Activated T-helper 1 cell treated with anti-CD3 and anti-CD28 coated beads, Interleukin-2, amount 50 U/mL, for 16 hours (primary cell): ENCODE results near the gene SCGB1C1.

Experiments used
- DNase-seq, 2 donors: peaks; one replicate each; pipeline ENCODE4 v3.0.0-alpha.2; 2020; ENCODE audit warnings: low read depth in 1 of 2, low spot score in 1 of 2

The SCGB1C1 gene

GRCh38 chr11:205221-206001 lies 12.5 kb downstream of the SCGB1C1 start:
- DNase-seq = no peak

- no peak for DNase-seq
Observed at GRCh38 chr11:206002-206384, 13.1 kb downstream of the SCGB1C1 start.

GRCh38 chr11:206526-207207 lies 13.8 kb downstream of the SCGB1C1 start:
- no peak for DNase-seq

- DNase-seq = peak; percentile 90 to 96
Observed at GRCh38 chr11:207208-207862, 14.5 kb downstream of the SCGB1C1 start, which contains the start of the genes BET1L and RIC8A. Gene BET1L, minus strand, starts transcription at chr11:207399. Its CDS starts 78 bp downstream, at chr11:207321. Gene RIC8A, plus strand, starts transcription at chr11:207708. Its CDS starts 1,147 bp downstream, at chr11:208855.

GRCh38 chr11:207863-208180 lies 14.9 kb downstream of the SCGB1C1 start:
- no peak for DNase-seq

DNA sequence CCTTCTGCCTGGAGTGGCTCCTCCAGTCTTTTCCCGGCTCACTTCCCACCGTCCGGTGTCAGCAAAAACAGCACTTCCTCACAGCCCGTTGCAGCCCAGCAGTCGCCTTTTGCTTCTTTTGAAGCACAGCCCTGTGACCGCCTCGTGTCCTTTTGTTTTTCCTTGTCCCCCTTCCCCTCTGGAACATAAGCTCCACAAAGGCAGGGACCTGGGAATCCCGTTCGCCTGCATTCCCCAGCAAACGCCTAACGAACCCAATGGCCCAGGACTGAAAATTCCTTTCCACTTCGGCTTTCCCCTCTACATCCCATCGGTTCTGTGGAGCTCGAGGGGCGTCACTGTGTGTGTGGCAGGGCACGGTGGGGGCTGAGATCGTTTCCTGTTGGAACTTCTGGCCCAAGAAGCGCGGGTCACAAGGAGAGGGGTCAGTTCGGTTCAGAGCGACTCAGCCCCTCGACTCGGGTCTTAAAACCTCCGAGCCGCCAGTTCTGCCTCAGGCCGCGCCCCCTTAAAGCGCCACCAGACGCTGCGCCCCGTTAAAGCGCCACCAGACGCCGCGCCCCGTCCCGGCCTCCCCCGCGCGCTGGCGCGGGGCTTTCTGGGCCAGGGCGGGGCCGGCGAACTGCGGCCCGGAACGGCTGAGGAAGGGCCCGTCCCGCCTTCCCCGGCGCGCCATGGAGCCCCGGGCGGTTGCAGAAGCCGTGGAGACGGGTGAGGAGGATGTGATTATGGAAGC lies 15.5 kb downstream of the SCGB1C1 start:
- DNase-seq = peak; percentile 62 to 74

GRCh38 chr11:208917-209260 lies 16.0 kb downstream of the SCGB1C1 start:
- no peak for DNase-seq

- no peak for DNase-seq
Observed at GRCh38 chr11:209275-210121, 16.6 kb downstream of the SCGB1C1 start.

DNA sequence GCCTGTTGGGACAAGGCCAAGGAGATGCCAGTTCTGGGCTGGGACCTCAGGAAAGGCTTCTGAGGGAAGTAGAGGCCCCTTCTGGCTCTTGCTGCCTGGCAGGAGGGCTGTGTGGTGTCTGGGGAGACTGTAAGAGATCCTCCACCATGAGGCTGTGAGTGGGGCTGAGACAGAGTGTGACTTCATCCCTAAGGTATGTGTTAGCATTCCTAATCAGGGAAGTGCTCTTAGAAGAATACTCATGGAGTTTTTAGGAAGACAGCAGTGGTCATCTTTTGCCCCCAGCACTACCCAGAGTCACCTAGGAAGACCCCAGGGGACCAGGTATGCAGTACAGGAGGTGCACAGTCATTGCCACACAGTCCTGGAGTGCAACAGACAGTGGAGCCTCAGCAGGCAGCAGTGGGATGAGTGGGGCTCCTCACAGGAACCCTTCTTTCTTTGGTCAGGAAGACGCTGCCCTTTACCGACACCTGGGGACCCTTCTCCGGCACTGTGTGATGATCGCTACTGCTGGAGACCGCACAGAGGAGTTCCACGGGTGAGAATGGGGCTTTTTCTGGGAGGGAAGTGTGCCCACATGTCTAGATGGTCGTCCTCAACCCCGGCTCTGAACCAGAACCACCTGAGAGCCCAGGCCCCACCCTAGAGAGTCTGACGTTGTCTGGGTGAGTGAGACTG lies 17.4 kb downstream of the SCGB1C1 start:
- no peak for DNase-seq

GRCh38 chr11:210803-211180 lies 17.9 kb downstream of the SCGB1C1 start:
- no peak for DNase-seq

DNA sequence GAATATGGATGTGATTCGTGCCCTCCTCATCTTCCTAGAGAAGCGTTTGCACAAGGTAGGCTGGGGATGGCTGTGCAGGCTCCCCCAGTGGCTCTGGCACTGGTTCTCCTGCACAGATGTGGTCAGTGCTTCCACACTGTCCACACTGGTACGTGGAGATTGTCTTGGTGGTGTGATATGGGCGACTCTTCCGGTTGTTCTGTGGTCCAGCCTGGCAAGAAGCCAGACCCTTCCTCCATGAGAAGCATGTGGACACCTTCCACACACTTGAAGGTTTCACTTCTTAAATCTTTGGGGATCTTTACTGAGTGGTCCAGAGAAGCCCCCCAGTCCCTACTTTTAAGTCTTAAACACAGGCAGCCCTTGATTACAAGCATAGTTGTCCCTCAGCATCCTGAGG lies 18.4 kb downstream of the SCGB1C1 start:
- DNase-seq = no peak

- no peak for DNase-seq
Observed at GRCh38 chr11:211741-212140, 18.9 kb downstream of the SCGB1C1 start.

DNA sequence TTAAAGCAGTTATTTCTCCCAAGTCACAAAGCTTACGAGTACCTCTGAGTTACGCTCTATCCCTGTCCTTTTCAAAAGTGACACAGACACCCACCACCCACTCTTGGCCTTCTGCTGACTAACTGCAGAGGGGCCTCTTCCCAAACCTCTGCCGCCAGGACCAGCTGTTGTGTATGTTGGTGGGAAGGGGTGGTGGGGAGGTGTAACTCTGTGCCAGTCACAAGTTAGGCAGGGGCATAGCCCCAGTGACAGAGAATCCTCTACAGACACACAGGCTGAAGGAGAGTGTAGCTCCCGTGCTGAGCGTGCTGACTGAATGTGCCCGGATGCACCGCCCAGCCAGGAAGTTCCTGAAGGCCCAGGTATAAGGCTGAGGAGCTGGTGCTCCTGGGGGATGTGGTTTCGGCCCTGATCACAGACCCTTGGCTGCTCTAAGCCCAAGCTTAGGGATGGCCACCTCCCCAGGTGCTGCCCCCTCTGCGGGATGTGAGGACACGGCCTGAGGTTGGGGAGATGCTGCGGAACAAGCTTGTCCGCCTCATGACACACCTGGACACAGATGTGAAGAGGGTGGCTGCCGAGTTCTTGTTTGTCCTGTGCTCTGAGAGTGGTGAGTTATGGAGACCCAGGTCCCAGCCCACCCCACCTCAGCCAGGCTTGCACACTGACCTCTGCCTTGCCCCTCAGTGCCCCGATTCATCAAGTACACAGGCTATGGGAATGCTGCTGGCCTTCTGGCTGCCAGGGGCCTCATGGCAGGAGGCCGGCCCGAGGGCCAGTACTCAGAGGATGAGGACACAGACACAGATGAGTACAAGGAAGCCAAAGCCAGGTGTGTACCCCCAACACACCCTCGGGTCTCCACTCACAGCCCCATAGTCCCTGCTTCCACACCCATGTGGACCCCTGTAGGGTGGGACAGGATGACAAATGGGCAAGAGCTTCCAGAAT lies 19.5 kb downstream of the SCGB1C1 start:
- no peak for DNase-seq

GRCh38 chr11:213111-213510 lies 20.2 kb downstream of the SCGB1C1 start:
- no peak for DNase-seq

DNA sequence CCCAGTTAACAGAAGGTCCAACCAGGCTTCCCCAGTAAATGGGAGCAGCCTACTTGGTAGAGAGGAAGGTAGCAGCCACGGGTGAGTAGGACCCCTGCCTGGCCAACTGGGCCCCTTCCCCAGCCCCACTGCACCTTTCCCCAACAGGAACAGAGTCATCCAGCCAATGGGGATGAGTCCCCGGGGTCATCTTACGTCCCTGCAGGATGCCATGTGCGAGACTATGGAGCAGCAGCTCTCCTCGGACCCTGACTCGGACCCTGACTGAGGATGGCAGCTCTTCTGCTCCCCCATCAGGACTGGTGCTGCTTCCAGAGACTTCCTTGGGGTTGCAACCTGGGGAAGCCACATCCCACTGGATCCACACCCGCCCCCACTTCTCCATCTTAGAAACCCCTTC lies 21.2 kb downstream of the SCGB1C1 start:
- DNase-seq = no peak

- DNase-seq = no peak
Observed at GRCh38 chr11:215581-216037, 22.7 kb downstream of the SCGB1C1 start.

DNA sequence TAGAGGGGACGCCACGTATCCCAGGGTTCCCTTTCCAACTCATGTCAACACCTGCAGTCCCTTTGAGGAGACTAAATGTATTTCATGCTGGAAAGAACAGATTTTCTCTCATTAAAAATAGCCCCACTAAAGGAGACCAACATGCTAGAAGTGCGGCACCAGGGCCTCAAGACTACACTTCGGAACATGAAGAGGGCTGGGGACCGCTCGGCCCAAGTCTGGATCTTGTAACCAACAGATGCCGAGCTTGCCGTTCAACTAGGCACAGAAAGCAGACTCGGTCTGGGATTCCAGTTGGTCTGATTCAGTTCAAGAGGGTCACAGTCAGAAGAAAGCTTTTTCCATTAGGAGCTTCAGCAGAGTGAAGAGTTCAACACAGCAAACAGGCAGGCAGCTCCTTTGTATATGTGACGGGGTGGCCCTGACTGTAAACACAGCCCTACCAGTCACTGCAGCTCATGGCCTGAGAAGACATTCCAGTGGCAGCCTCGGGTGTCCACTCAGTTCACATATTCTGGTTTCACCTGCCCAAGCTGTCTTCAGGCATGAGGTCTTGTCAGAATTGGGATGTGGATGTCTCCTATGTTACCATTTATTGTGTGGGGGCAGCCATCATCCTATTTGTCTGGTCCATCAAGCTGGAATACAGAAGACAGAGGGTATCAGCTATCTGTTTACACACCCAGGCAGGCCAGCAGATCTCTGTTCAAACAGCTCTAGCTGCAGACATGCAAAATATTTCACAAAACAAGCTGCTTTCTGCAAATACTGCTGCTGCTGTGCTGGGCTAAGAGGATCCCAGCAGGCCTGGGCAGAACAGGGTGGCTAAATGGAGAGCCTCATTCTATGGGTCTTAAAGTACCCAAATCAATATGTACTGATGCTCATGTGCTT lies 23.4 kb downstream of the SCGB1C1 start:
- no peak for DNase-seq

GRCh38 chr11:217704-218103 lies 24.8 kb downstream of the SCGB1C1 start:
- no peak for DNase-seq
